Left lung (tissue), 10 donors: ENCODE measurements around the gene TCL1A. TPM values are rescaled to one million over a fixed set of nuclear protein-coding genes. Genes with fewer than 3 reads are reported as not detected.

Source experiments
- ATAC-seq: fragments of 200-7000 bp; cut with Tn5 transposase; one replicate; pipeline ENCODE4 v1.9.1; 2020; ENCODE audit warnings: moderate library complexity
- DNase-seq, 4 donors: peaks; one replicate each; pipeline ENCODE4 v3.0.0-alpha.2; 2013 to 2020
- H3K27ac ChIP-seq, 2 donors: fragments of 200-600 bp; sonication (generic) in 1 of 2; one replicate each; pipeline versions ENCODE4 v1.5.0 to v1.8.0; 2020 to 2021
- H3K27me3 ChIP-seq, 2 donors: fragments of 200-600 bp; sonication (generic) in 1 of 2; one replicate each; pipeline versions ENCODE4 v1.5.0 to v1.8.0; 2020 to 2021
- H3K36me3 ChIP-seq, 2 donors: fragments of 200-600 bp; sonication (generic) in 1 of 2; one replicate each; pipeline versions ENCODE4 v1.5.0 to v1.8.0; 2020 to 2021
- H3K4me1 ChIP-seq, 2 donors: fragments of 200-600 bp; one replicate each; pipeline ENCODE4 v1.8.0; 2021
- H3K4me3 ChIP-seq, 2 donors: fragments of 200-600 bp; sonication (generic) in 1 of 2; one replicate each; pipeline versions ENCODE4 v1.5.0 to v1.8.0; 2020 to 2021; ENCODE audit warnings: mild to moderate bottlenecking in 1 of 2
- H3K9me3 ChIP-seq, 2 donors: fragments of 200-600 bp; sonication (generic) in 1 of 2; one replicate each; pipeline versions ENCODE4 v1.5.0 to v1.8.0; 2020 to 2021
- intact Hi-C, 2 donors: fragments of 100-400 bp; cut with DNase I; formaldehyde crosslinking; loops; one replicate each; pipeline versions ENCODE4 v1.11.2 to v1.14.2; 2022
- polyA plus RNA-seq, 6 donors: library from polyadenylated mRNA; unstranded; fragments of 120-200 nt; gene quantifications; one replicate each; pipeline ENCODE4 v1.2.1, GENCODE V29; 2013; ENCODE audit not compliant: insufficient read length in 6 of 6
- total RNA-seq, 2 donors: library from RNA; stranded (reverse); fragmentation: NEBNext Ultra II Directional; extraction: Animal tissue kit (Norgen Biotek cat#: 25700); gene quantifications; one replicate each; pipeline ENCODE4 v1.2.1, GENCODE V29; 2021
- TF ChIP-seq, protein P1 (sequence below), 2 donors: fragments of 200-600 bp; sonication (generic) in 1 of 2; IDR thresholded peaks; one replicate each; pipeline versions ENCODE4 v1.5.0 to v1.8.0; 2021; ENCODE audit warnings: antibody characterized with exemption in 2 of 2
- donor health status: DM: no; HTN: yes; CAD: no.
- donor health status: DM: no; HTN: no; CAD: no.

The TCL1A gene
- total and polyA plus RNA-seq, 8 donors: 0.80 to 1.7 (median 1.2) TPM; not detected in 2

DNA sequence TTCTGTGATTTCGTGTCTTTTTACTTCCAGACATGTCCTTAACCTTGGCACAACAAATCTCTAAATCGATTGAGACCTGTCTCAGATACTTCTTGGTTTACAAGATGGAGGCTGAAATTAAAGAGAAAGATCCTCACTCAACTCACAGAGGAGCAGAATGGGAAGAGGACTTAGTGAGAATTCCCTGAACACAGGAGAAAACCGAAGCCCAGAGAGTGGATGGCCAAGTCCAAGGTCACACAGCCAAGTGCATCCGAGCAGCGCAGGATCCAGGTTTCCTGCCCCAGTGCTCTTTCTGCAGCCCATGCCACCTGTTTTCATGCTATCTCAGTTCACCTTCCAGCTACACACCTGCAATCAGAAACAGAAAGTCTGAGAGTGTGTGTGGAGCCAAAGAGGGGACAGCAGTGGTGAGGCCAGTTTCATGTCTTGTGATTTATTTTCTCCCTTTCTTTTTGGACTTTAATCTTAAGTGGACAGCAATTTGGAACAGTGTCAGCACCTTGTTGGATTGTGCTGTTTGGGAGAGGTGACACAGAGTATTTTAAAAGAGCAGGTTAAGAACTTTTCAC, 50.6 kb downstream of the TCL1A start:
- intact Hi-C loops: no loop called here
- TF ChIP-seq, protein P1, sequence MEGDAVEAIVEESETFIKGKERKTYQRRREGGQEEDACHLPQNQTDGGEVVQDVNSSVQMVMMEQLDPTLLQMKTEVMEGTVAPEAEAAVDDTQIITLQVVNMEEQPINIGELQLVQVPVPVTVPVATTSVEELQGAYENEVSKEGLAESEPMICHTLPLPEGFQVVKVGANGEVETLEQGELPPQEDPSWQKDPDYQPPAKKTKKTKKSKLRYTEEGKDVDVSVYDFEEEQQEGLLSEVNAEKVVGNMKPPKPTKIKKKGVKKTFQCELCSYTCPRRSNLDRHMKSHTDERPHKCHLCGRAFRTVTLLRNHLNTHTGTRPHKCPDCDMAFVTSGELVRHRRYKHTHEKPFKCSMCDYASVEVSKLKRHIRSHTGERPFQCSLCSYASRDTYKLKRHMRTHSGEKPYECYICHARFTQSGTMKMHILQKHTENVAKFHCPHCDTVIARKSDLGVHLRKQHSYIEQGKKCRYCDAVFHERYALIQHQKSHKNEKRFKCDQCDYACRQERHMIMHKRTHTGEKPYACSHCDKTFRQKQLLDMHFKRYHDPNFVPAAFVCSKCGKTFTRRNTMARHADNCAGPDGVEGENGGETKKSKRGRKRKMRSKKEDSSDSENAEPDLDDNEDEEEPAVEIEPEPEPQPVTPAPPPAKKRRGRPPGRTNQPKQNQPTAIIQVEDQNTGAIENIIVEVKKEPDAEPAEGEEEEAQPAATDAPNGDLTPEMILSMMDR (IDR thresholded peaks at IDR 0.05): no peak
- Histone ChIP-seq H3K27me3 (peaks cover 0 to 54% of the 10 kb centered on the region in 2 donors), H3K4me1 (no peaks in the 10 kb centered on the region), H3K27ac (no peak overlapping the region), H3K4me3 (no peak overlapping the region), H3K36me3 (no peaks in the 10 kb centered on the region), H3K9me3 (no peaks in the 10 kb centered on the region)
- DNase-seq: no peak
- ATAC-seq: no peak

DNA sequence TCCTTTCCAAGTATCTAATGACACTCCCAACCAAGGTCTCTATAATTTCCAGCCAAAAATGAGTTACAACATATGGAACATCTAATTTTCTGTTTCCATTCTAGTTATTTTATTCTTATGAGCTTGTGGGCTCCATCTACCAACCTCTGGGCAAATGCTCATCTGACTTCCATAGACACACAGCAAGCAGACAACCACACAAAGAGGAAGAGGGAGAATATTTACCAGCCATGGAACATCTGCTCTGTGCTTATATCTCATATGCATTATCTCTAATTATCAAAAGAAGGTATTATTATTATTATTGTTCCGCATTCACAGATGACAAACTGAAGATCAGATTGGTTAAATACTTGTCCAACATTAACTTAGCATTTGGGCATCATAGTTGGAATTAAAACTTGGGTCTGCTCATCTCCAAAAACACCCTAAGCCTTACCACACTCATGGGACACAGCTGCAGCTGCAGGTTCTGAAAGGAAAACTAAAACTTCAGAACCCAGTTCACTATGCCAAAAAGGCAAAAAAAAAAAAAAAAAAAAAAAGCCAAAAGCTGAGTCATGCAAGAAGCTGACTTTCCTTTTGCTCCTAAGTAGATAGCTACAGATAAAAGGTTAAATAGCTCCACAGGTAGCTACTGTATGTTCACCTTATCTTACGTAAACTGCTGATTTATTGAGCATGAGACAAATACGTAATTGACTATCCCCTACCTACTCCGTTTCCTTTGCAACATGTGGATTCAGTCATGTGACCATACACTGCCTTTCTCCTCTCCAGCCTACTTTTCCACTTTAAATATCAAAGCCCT, 51.3 kb downstream of the TCL1A start:
- no peak overlapping the region for H3K27ac ChIP-seq
- ATAC-seq: no peak
- intact Hi-C loops: no loop called here

DNA sequence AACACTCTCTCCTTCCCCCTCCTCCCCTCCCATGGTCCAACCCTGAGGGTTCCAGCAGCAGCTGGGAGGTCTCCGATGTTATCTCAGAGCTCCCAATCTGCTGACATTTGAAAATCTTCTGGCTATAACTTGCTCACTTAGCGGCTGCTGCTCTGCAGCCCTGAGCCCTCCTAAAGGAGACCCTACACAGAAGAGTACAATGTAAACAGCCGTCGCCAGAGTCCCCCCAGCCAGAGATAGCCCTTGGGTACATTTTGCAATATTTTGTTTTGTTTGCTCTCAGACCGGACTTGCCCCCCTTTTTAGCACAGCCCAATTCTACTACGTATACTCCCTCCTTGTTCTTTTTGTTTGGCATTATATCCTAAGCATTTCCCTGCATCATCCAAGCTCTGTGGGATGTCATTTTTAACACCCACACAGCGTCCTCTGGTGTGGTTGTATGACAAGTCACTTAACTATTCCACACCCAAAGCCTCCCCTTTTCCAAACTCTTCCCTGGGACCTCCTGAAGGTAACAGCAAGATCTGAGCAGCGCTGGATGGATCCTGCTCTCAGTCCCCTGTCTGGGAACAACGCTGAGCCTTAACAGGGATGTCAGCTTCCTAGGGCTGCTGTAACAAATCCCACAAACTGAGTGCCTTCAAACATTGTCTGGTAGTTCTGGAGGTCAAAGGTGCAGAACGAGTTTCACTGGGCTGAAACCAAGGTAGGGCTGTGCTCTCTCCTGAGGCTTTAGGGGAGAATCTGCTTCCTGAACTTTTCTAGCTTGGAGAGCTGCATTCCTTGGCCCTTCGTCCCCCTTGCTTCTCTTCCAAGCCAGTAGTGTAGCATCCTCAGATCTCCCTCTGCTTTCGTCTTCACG, 53.0 kb downstream of the TCL1A start:
- Histone ChIP-seq H3K4me3 (no peak overlapping the region), H3K36me3 (no peaks in the 10 kb centered on the region), H3K9me3 (no peaks in the 10 kb centered on the region), H3K27ac (no peak overlapping the region), H3K27me3 (peaks cover 0 to 37% of the 10 kb centered on the region in 2 donors), H3K4me1 (no peaks in the 10 kb centered on the region)
- DNase-seq (peak in 1 of 4 donors; percentile 13), ATAC-seq (no peak)
- intact Hi-C loops: no loop called here
- TF ChIP-seq, protein P1 (IDR thresholded peaks at IDR 0.05): no peak

More for the DNA sequence above, 51.3 kb downstream of the TCL1A start:
- TF ChIP-seq, protein P1 (IDR thresholded peaks at IDR 0.05): no peak
- no peaks in the 10 kb centered on the region for H3K9me3 ChIP-seq
- DNase-seq: no peak
- H3K4me1 ChIP-seq: no peaks in the 10 kb centered on the region
- no peaks in the 10 kb centered on the region for H3K36me3 ChIP-seq
- H3K27me3 ChIP-seq: peaks cover 0 to 54% of the 10 kb centered on the region in 2 donors
- no peak overlapping the region for H3K4me3 ChIP-seq

DNA sequence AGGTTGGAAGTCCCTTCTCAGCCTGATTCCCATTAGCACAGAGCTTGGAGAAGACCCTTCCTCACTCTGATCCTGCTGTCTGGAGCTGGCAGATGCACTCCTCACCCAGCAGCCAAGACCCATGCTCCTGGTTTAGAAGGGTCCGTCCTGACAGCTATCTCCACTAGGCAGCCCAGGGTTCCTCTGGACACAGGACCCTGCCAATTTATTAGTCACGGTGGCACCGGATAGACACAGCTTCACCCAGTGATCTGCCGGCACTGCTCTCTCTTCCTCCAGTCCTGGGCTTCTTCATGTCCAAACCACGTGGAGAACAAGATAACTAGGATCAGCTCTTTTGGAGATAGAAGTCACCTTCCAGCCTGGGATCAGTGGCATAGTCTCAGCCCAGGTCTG, 53.9 kb downstream of the TCL1A start:
- no peak overlapping the region for H3K27ac ChIP-seq
- ATAC-seq: no peak
- intact Hi-C loops: no loop called here
- H3K4me3 ChIP-seq: no peak overlapping the region
- H3K9me3 ChIP-seq: no peaks in the 10 kb centered on the region
- no peaks in the 10 kb centered on the region for H3K36me3 ChIP-seq
- DNase-seq: no peak
- TF ChIP-seq, protein P1 (IDR thresholded peaks at IDR 0.05): no peak
- H3K27me3 ChIP-seq: peaks cover 0 to 34% of the 10 kb centered on the region in 2 donors
- H3K4me1 ChIP-seq: no peaks in the 10 kb centered on the region

Other genes with a start within 250 kb of the TCL1A start
- gene SYNE3, start 197.5 kb downstream of the TCL1A start, total RNA-seq: 10 to 100 TPM; 11.1 to 25.4 TPM
- 1 to 10 TPM; 2.2 to 4.8 (median 2.7) TPM for gene SYNE3, start 197.5 kb downstream of the TCL1A start, polyA plus RNA-seq
- 10 to 100 TPM; 29.4 to 29.5 TPM for gene GLRX5, start 179.1 kb downstream of the TCL1A start, total RNA-seq
- gene GLRX5, start 179.1 kb downstream of the TCL1A start, polyA plus RNA-seq: 10 to 100 TPM; 53.1 to 71.6 (median 57.2) TPM
- gene TCL1B, start 27.7 kb downstream of the TCL1A start, total RNA-seq: not detected
- under 1 TPM in 1 of 6 donors, not detected in 5; 0.28 TPM for gene TCL1B, start 27.7 kb downstream of the TCL1A start, polyA plus RNA-seq
- gene TUNAR, start 162.7 kb upstream of the TCL1A start, total RNA-seq: not detected
- under 1 TPM in 4 of 6 donors, not detected in 2; 0.12 to 0.30 (median 0.19) TPM for gene TUNAR, start 162.7 kb upstream of the TCL1A start, polyA plus RNA-seq